IMR-90 (cell line): ENCODE results near the gene KCTD20. TPM values are rescaled to one million over a fixed set of nuclear protein-coding genes. Genes with fewer than 3 reads are reported as not detected.

ENCODE experiments used
- ATAC-seq: fragments of 200-7000 bp; cut with Tn5 transposase; 2 replicates; pipeline ENCODE4 v1.9.1; 2020; ENCODE audit warnings: low read depth, mild to moderate bottlenecking, moderate library complexity
- BruUV-seq: library from RNA; stranded (reverse); fragments of 400-500 nt; replicated peaks from 2 replicates; lab custom pipeline; 2021; lab: Mats Ljungman, UMichigan
- CTCF ChIA-PET: fragments of 300-600 bp; formaldehyde crosslinking; extraction: SDS; loops from one replicate; lab custom pipeline; 2021; ENCODE audit warnings: antibody characterized with exemption; lab: Yijun Ruan, JAX
- POLR2A ChIA-PET: fragments of 300-600 bp; sonication (Branson Sonifier 250); formaldehyde crosslinking; loops from one replicate; lab custom pipeline; 2022; ENCODE audit warnings: antibody characterized with exemption; ENCODE audit not compliant: unreplicated experiment; lab: Charles Lee
- DNase-seq: peaks from one replicate; pipeline ENCODE4 v3.0.0; 2013
- H2AFZ ChIP-seq: replicated peaks from 2 replicates; pipeline ENCODE3; 2013; ENCODE audit warnings: low read length, mild to moderate bottlenecking; ENCODE audit not compliant: poor library complexity
- H2AK5ac ChIP-seq: 2 replicates; pipeline ENCODE4 v1.6.1; 2013; ENCODE audit warnings: low read depth, low read length, inconsistent platforms
- H2AK9ac ChIP-seq: replicated peaks from 2 replicates; pipeline ENCODE3; 2013; ENCODE audit warnings: mild to moderate bottlenecking, low read depth, low read length, moderate library complexity; ENCODE audit not compliant: poor library complexity
- H2BK120ac ChIP-seq: 2 replicates; pipeline ENCODE4 v1.6.1; 2013; ENCODE audit warnings: low read depth, low read length, inconsistent platforms
- H2BK15ac ChIP-seq: 3 replicates; pipeline ENCODE4 v1.6.1; 2013; ENCODE audit warnings: low read depth, low read length, inconsistent platforms
- H2BK20ac ChIP-seq: 2 replicates; pipeline ENCODE4 v1.6.1; 2013; ENCODE audit warnings: low read depth, mild to moderate bottlenecking, inconsistent platforms, low read length, moderate library complexity
- H2BK5ac ChIP-seq: 2 replicates; pipeline ENCODE4 v1.6.1; 2013; ENCODE audit warnings: mild to moderate bottlenecking, low read depth, low read length, inconsistent platforms; ENCODE audit not compliant: poor library complexity, severe bottlenecking
- H3K14ac ChIP-seq: replicated peaks from 2 replicates; pipeline ENCODE4 v1.6.1; 2013; ENCODE audit warnings: low read depth, low read length, inconsistent platforms
- H3K18ac ChIP-seq: 2 replicates; pipeline ENCODE4 v1.6.1; 2013; ENCODE audit warnings: low read depth, low read length, control low read depth
- H3K23ac ChIP-seq: 2 replicates; pipeline ENCODE4 v1.6.1; 2013; ENCODE audit warnings: low read depth, low read length, inconsistent platforms
- H3K27ac ChIP-seq: 2 replicates; pipeline ENCODE4 v1.5.1; 2013; ENCODE audit warnings: mild to moderate bottlenecking, control low read depth, low read length; ENCODE audit not compliant: insufficient read depth
- H3K27me3 ChIP-seq: 2 replicates; pipeline ENCODE4 v1.6.1; 2013; ENCODE audit warnings: low read length; ENCODE audit not compliant: control insufficient read depth, insufficient read depth
- H3K36me3 ChIP-seq: 2 replicates; pipeline ENCODE4 v1.6.1; 2013; ENCODE audit warnings: low read length, mixed read lengths; ENCODE audit not compliant: control insufficient read depth, insufficient read depth
- H3K4ac ChIP-seq: 2 replicates; pipeline ENCODE4 v1.6.1; 2013; ENCODE audit warnings: low read depth, low read length, inconsistent platforms
- H3K4me1 ChIP-seq: 2 replicates; pipeline ENCODE4 v1.6.1; 2013; ENCODE audit warnings: low read length, mixed read lengths; ENCODE audit not compliant: control insufficient read depth, insufficient read depth
- H3K4me2 ChIP-seq: 2 replicates; pipeline ENCODE4 v1.6.1; 2013; ENCODE audit warnings: low read depth, mild to moderate bottlenecking, control low read depth, low read length, moderate library complexity
- H3K4me3 ChIP-seq: 2 replicates; pipeline ENCODE4 v1.5.1; 2013; ENCODE audit warnings: low read depth, mild to moderate bottlenecking, control low read depth, low read length, moderate library complexity; ENCODE audit not compliant: insufficient read depth
- H3K56ac ChIP-seq: 2 replicates; pipeline ENCODE4 v1.6.1; 2013; ENCODE audit warnings: low read length, inconsistent platforms; ENCODE audit not compliant: insufficient read depth; ENCODE audit errors: extremely low read depth
- H3K79me1 ChIP-seq, 2 experiments: 2 replicates each; pipeline ENCODE4 v1.6.1; 2013; ENCODE audit warnings: low read length in 2 of 2, inconsistent platforms in 1 of 2, low read depth in 1 of 2
- H3K9ac ChIP-seq: 2 replicates; pipeline ENCODE4 v1.6.1; 2013; ENCODE audit warnings: low read depth, low read length, control low read depth
- H3K9me1 ChIP-seq: 2 replicates; pipeline ENCODE4 v1.6.1; 2013; ENCODE audit warnings: low read length, inconsistent platforms; ENCODE audit not compliant: insufficient read depth
- H3K9me3 ChIP-seq: 2 replicates; pipeline ENCODE4 v1.6.1; 2013; ENCODE audit warnings: low read length; ENCODE audit not compliant: control insufficient read depth, insufficient read depth
- H4K20me1 ChIP-seq: 2 replicates; pipeline ENCODE4 v1.6.1; 2013; ENCODE audit warnings: low read length, inconsistent platforms; ENCODE audit not compliant: insufficient read depth
- H4K5ac ChIP-seq: 2 replicates; pipeline ENCODE4 v1.6.1; 2013; ENCODE audit warnings: mild to moderate bottlenecking, low read depth, low read length, control low read depth
- H4K8ac ChIP-seq, 2 experiments: 2 replicates each; pipeline ENCODE4 v1.6.1; 2013; ENCODE audit warnings: low read depth in 2 of 2, low read length in 2 of 2, control low read depth in 1 of 2, inconsistent platforms in 1 of 2
- H4K91ac ChIP-seq: 2 replicates; pipeline ENCODE4 v1.6.1; 2013; ENCODE audit warnings: low read depth, low read length, inconsistent platforms; ENCODE audit not compliant: insufficient read depth
- BHLHE40 ChIP-seq: fragments of 150-350 bp; IDR thresholded peaks from 2 replicates; pipeline ENCODE4 v1.6.1; 2016; ENCODE audit warnings: mild to moderate bottlenecking, low read depth, low read length
- CEBPB ChIP-seq: IDR thresholded peaks from 2 replicates; pipeline ENCODE4 v1.6.1; 2012; ENCODE audit warnings: low read depth, low read length, improper control_type of control experiment
- CHD1 ChIP-seq: IDR thresholded peaks from 2 replicates; pipeline ENCODE4 v1.6.1; 2012; ENCODE audit warnings: low read depth, low read length, improper control_type of control experiment
- FOS ChIP-seq: fragments of 150-350 bp; IDR thresholded peaks from 2 replicates; pipeline ENCODE4 v1.6.1; 2016; ENCODE audit warnings: low read depth, low read length
- MAFK ChIP-seq: IDR thresholded peaks from 2 replicates; pipeline ENCODE4 v1.6.1; 2012; ENCODE audit warnings: low read depth, low read length, improper control_type of control experiment
- MAZ ChIP-seq: IDR thresholded peaks from 2 replicates; pipeline ENCODE4 v1.6.1; 2012; ENCODE audit warnings: low read depth, mild to moderate bottlenecking, low read length, improper control_type of control experiment, moderate library complexity, borderline replicate concordance
- MXI1 ChIP-seq: IDR thresholded peaks from 2 replicates; pipeline ENCODE4 v1.6.1; 2012; ENCODE audit warnings: low read depth, mild to moderate bottlenecking, low read length, moderate library complexity, borderline replicate concordance
- NFE2L2 ChIP-seq: fragments of 150-350 bp; IDR thresholded peaks from 2 replicates; pipeline ENCODE4 v1.6.1; 2016; ENCODE audit warnings: low read depth, mild to moderate bottlenecking, low read length
- POLR2A ChIP-seq: IDR thresholded peaks from 2 replicates; pipeline ENCODE4 v1.6.1; 2012; ENCODE audit warnings: mild to moderate bottlenecking, low read depth, low read length
- RAD21 ChIP-seq: IDR thresholded peaks from 2 replicates; pipeline ENCODE4 v1.6.1; 2012; ENCODE audit warnings: low read length, improper control_type of control experiment
- RFX5 ChIP-seq: IDR thresholded peaks from 2 replicates; pipeline ENCODE4 v1.8.0; 2012; ENCODE audit warnings: low read depth, mild to moderate bottlenecking, low read length, moderate library complexity
- SMC3 ChIP-seq: fragments of 150-350 bp; IDR thresholded peaks from 2 replicates; pipeline ENCODE4 v1.6.1; 2016; ENCODE audit warnings: low read depth, mild to moderate bottlenecking, antibody characterized with exemption, low read length, moderate library complexity
- USF2 ChIP-seq: fragments of 150-350 bp; IDR thresholded peaks from 2 replicates; pipeline ENCODE4 v1.6.1; 2017; ENCODE audit warnings: mild to moderate bottlenecking, antibody characterized with exemption, low read length, low read depth
- WGBS, 2 experiments: methylation state at CpG; one replicate each; pipeline versions ENCODE4 v1.1.5 to v1.1.7; 2013; ENCODE audit warnings: missing lambda C conversion rate in 2 of 2; ENCODE audit not compliant: insufficient read length in 1 of 2; ENCODE audit errors: extremely low coverage in 2 of 2; 5-methylcytosine and 5-hydroxymethylcytosine counted together
- dilution Hi-C: fragments of 300-500 bp; cut with HindIII; formaldehyde crosslinking; loops from one replicate; pipeline ENCODE4 v1.14.3; 2018; ENCODE audit warnings: low sequenced_read_pairs; ENCODE audit not compliant: unreplicated experiment
- in situ Hi-C: fragments of 300-500 bp; cut with MboI; formaldehyde crosslinking; loops from 3 replicates; pipeline ENCODE4 v1.14.3; 2019; ENCODE audit warnings: low sequenced_read_pairs, inconsistent platforms, mixed read lengths
- intact Hi-C: fragments of 100-400 bp; cut with micrococcal nuclease; formaldehyde crosslinking; loops from 2 replicates; pipeline ENCODE4 v1.10.0; 2022
- polyA plus RNA-seq, 3 experiments: library from polyadenylated mRNA; depleted of rRNA; stranded (reverse); fragments of >200 nt; gene quantifications; 2 replicates each; pipeline ENCODE4 v1.2.3, GENCODE V29; 2012; ENCODE audit warnings: low replicate concordance in 1 of 3
- total RNA-seq: library from RNA; depleted of rRNA; stranded (reverse); fragments of >200 nt; gene quantifications from 2 replicates; pipeline ENCODE4 v1.2.3, GENCODE V29; 2012
- TF ChIP-seq, protein P1 (sequence below): fragments of 150-350 bp; IDR thresholded peaks from 2 replicates; pipeline ENCODE4 v1.6.1; 2016; ENCODE audit warnings: low read depth, mild to moderate bottlenecking, low read length, moderate library complexity, borderline replicate concordance
- TF ChIP-seq, protein P2 (sequence below): conservative IDR thresholded peaks from 2 replicates; pipeline ENCODE4 v1.5.1; 2012; ENCODE audit warnings: mild to moderate bottlenecking, low read depth, low read length, improper control_type of control experiment

KCTD20 gene
- total and polyA plus RNA-seq, 2 of the 4 experiments (the other 2 are of a cell fraction): 55.4 to 150 TPM

- H2BK5ac ChIP-seq: peak overlapping the region; percentile 93
- H4K5ac ChIP-seq: peak overlapping the region; percentile 40; the same call in 1 of the 2 replicates
- ChIA-PET POLR2A (no interaction called here), CTCF (interaction anchor here (1.0 to 1.2 kb wide), 2 partner anchors 9 to 147 kb away, joined by 4 read pairs; no protein-coding TSS in a partner anchor)
- in situ Hi-C loops: no loop called here
- peak overlapping the region; percentile 92 for H4K91ac ChIP-seq
- peak overlapping the region; percentile 98 for H2BK120ac ChIP-seq
- dilution Hi-C loops: no loop called here
- intact Hi-C loops: no loop called here
- peak overlapping the region; percentile 98 for H3K4ac ChIP-seq
- ATAC-seq (peak; percentile 64), DNase-seq (peak; percentile 63)
- H4K8ac ChIP-seq: peak overlapping the region in 1 of 2 experiments; percentile 91; a peak in 2 of 4 replicates
- no peaks in the 10 kb centered on the region for H4K20me1 ChIP-seq
- H3K4me2 ChIP-seq: peak overlapping the region; percentile 26; the same call in 1 of the 2 replicates
- no peak overlapping the region for H2AK9ac ChIP-seq
- H3K9ac ChIP-seq: no peak overlapping the region
- peaks cover 6% of the 10 kb centered on the region; the same call in 1 of the 2 replicates for H3K9me1 ChIP-seq
- H3K27me3 ChIP-seq: no peaks in the 10 kb centered on the region
- H3K56ac ChIP-seq: peak overlapping the region; percentile 80
- WGBS, 2 experiments: no CpG with 5 or more reads among the region's 4 CpGs
- H2AFZ ChIP-seq: peak overlapping the region; percentile 73
- H3K27ac ChIP-seq: peak overlapping the region; percentile 69
- peak overlapping the region; percentile 94 for H2AK5ac ChIP-seq
- H3K79me1 ChIP-seq: peaks cover 5 to 7% of the 10 kb centered on the region in 2 experiments; a peak in 2 of 4 replicates
- no peaks in the 10 kb centered on the region for H3K36me3 ChIP-seq
- no peak overlapping the region for H3K4me3 ChIP-seq
- peak overlapping the region; percentile 94 for H3K14ac ChIP-seq
- H2BK15ac ChIP-seq: peak overlapping the region; percentile 71; the same call in 2 of the 3 replicates
- no TSS peak for BruUV-seq
- H3K9me3 ChIP-seq: no peaks in the 10 kb centered on the region; the same call in 1 of the 2 replicates
- H3K23ac ChIP-seq: peak overlapping the region; percentile 90; the same call in 1 of the 2 replicates
- H3K4me1 ChIP-seq: peaks cover 12% of the 10 kb centered on the region
- H2BK20ac ChIP-seq: peak overlapping the region; percentile 97
- H3K18ac ChIP-seq: peak overlapping the region; percentile 58; the same call in 1 of the 2 replicates
- no peak for TF ChIP-seq SMC3
- TF ChIP-seq NFE2L2: no peak
- no peak for TF ChIP-seq MAFK
- TF ChIP-seq, protein P1, sequence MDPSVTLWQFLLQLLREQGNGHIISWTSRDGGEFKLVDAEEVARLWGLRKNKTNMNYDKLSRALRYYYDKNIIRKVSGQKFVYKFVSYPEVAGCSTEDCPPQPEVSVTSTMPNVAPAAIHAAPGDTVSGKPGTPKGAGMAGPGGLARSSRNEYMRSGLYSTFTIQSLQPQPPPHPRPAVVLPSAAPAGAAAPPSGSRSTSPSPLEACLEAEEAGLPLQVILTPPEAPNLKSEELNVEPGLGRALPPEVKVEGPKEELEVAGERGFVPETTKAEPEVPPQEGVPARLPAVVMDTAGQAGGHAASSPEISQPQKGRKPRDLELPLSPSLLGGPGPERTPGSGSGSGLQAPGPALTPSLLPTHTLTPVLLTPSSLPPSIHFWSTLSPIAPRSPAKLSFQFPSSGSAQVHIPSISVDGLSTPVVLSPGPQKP: no peak
- TF ChIP-seq BHLHE40: no peak
- TF ChIP-seq RFX5: no peak
- TF ChIP-seq, protein P2, sequence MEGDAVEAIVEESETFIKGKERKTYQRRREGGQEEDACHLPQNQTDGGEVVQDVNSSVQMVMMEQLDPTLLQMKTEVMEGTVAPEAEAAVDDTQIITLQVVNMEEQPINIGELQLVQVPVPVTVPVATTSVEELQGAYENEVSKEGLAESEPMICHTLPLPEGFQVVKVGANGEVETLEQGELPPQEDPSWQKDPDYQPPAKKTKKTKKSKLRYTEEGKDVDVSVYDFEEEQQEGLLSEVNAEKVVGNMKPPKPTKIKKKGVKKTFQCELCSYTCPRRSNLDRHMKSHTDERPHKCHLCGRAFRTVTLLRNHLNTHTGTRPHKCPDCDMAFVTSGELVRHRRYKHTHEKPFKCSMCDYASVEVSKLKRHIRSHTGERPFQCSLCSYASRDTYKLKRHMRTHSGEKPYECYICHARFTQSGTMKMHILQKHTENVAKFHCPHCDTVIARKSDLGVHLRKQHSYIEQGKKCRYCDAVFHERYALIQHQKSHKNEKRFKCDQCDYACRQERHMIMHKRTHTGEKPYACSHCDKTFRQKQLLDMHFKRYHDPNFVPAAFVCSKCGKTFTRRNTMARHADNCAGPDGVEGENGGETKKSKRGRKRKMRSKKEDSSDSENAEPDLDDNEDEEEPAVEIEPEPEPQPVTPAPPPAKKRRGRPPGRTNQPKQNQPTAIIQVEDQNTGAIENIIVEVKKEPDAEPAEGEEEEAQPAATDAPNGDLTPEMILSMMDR: no peak
- TF ChIP-seq FOS: no peak
- TF ChIP-seq USF2: no peak
- TF ChIP-seq CEBPB: no peak
- TF ChIP-seq RAD21: no peak
- no peak for TF ChIP-seq CHD1
- no peak for TF ChIP-seq MXI1
- TF ChIP-seq POLR2A: no peak
- no peak for TF ChIP-seq MAZ
These were observed 10.6 kb upstream of the KCTD20 start for GRCh38 chr6:36432151-36432671.
